ENCODE measurements around the gene TNNT2.

DNA sequence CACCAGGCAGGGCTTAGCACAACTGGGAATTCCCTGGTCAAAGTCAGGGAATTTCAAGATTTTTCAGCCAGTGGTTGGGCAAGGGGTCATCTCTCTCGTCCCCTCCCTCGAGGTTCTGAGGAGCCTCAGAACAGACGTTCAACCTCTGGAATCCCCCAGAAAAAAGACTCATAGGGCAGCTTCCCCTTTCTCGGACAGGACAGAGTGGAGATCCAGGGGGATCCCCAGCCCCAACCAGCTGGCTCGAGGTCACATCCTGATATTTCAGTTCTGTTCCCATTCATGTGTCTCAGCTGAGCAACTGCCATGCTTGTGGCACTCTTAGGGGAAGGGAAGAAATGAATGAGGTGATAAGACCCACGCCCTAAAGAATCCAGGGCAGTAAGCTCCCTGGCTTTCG is 26.6 kb upstream of the TNNT2 start:
- TF ChIP-seq, protein P1, sequence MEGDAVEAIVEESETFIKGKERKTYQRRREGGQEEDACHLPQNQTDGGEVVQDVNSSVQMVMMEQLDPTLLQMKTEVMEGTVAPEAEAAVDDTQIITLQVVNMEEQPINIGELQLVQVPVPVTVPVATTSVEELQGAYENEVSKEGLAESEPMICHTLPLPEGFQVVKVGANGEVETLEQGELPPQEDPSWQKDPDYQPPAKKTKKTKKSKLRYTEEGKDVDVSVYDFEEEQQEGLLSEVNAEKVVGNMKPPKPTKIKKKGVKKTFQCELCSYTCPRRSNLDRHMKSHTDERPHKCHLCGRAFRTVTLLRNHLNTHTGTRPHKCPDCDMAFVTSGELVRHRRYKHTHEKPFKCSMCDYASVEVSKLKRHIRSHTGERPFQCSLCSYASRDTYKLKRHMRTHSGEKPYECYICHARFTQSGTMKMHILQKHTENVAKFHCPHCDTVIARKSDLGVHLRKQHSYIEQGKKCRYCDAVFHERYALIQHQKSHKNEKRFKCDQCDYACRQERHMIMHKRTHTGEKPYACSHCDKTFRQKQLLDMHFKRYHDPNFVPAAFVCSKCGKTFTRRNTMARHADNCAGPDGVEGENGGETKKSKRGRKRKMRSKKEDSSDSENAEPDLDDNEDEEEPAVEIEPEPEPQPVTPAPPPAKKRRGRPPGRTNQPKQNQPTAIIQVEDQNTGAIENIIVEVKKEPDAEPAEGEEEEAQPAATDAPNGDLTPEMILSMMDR (IDR thresholded peaks at IDR 0.05): no peak
- TF ChIP-seq, protein P2, sequence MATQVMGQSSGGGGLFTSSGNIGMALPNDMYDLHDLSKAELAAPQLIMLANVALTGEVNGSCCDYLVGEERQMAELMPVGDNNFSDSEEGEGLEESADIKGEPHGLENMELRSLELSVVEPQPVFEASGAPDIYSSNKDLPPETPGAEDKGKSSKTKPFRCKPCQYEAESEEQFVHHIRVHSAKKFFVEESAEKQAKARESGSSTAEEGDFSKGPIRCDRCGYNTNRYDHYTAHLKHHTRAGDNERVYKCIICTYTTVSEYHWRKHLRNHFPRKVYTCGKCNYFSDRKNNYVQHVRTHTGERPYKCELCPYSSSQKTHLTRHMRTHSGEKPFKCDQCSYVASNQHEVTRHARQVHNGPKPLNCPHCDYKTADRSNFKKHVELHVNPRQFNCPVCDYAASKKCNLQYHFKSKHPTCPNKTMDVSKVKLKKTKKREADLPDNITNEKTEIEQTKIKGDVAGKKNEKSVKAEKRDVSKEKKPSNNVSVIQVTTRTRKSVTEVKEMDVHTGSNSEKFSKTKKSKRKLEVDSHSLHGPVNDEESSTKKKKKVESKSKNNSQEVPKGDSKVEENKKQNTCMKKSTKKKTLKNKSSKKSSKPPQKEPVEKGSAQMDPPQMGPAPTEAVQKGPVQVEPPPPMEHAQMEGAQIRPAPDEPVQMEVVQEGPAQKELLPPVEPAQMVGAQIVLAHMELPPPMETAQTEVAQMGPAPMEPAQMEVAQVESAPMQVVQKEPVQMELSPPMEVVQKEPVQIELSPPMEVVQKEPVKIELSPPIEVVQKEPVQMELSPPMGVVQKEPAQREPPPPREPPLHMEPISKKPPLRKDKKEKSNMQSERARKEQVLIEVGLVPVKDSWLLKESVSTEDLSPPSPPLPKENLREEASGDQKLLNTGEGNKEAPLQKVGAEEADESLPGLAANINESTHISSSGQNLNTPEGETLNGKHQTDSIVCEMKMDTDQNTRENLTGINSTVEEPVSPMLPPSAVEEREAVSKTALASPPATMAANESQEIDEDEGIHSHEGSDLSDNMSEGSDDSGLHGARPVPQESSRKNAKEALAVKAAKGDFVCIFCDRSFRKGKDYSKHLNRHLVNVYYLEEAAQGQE (IDR thresholded peaks at IDR 0.05; ENCODE audit: insufficient read depth in 1 of 2, low read depth in 2 of 2, low read length in 1 of 2): no peak
- TF ChIP-seq POLR2AphosphoS5 (IDR thresholded peaks at IDR 0.05; ENCODE audit: low read depth, low read length) (no peak), SIN3A (IDR thresholded peaks at IDR 0.05; ENCODE audit: borderline replicate concordance, insufficient read depth, low read depth, low read length) (no peak), TCF7L2 (IDR thresholded peaks at IDR 0.05; ENCODE audit: low read depth, low read length) (no peak)

Measured in Panc1 (cell line).